ENCODE data around the gene CCDC167. TPM values are rescaled to one million over a fixed set of nuclear protein-coding genes. Genes with fewer than 3 reads are reported as not detected.
"Not testable (repeated sequence)": the region's sequence is repeated elsewhere in the genome, so short reads cannot be mapped to it uniquely, and the experiment has no call there.

Gene CCDC167
- total RNA-seq, 1 donor from 2014 or later = 35.7 TPM

- no peak for DNase-seq
These were observed 8.2 kb upstream of the CCDC167 start for GRCh38 chr6:37507690-37508421.

GRCh38 chr6:37507077-37507476 lies 7.4 kb upstream of the CCDC167 start:
- no peak for DNase-seq

- DNase-seq = no peak
These were observed 6.8 kb upstream of the CCDC167 start for GRCh38 chr6:37506479-37506878.

- DNase-seq = no peak
These were observed 4.3 kb upstream of the CCDC167 start for GRCh38 chr6:37504024-37504423.

GRCh38 chr6:37503309-37503965 lies 3.7 kb upstream of the CCDC167 start:
- no peak for DNase-seq

- DNase-seq = no peak
These were observed 3.1 kb upstream of the CCDC167 start for GRCh38 chr6:37502703-37503291.

GRCh38 chr6:37501632-37502491 lies 2.2 kb upstream of the CCDC167 start:
- no peak for DNase-seq

GRCh38 chr6:37500904-37501303 lies 1.2 kb upstream of the CCDC167 start:
- not testable (repeated sequence) for DNase-seq

- no peak for DNase-seq
These were observed 558 bp upstream of the CCDC167 start for GRCh38 chr6:37500294-37500608.

GRCh38 chr6:37496951-37497885 lies 2.5 kb downstream of the CCDC167 start:
- DNase-seq = no peak

GRCh38 chr6:37495244-37495934 lies 4.3 kb downstream of the CCDC167 start:
- no peak for DNase-seq

- DNase-seq = no peak
These were observed 6.1 kb downstream of the CCDC167 start for GRCh38 chr6:37493661-37493995.

- DNase-seq = no peak
These were observed 6.6 kb downstream of the CCDC167 start for GRCh38 chr6:37492991-37493660.

- DNase-seq = no peak
These were observed 7.3 kb downstream of the CCDC167 start for GRCh38 chr6:37492236-37492972.

- DNase-seq = no peak
These were observed 7.9 kb downstream of the CCDC167 start for GRCh38 chr6:37491830-37492208.

- DNase-seq = no peak
These were observed 8.4 kb downstream of the CCDC167 start for GRCh38 chr6:37491171-37491829.

GRCh38 chr6:37490536-37491170 lies 9.0 kb downstream of the CCDC167 start:
- DNase-seq = no peak

GRCh38 chr6:37489697-37490336 lies 9.9 kb downstream of the CCDC167 start:
- peak; percentile 13 for DNase-seq

GRCh38 chr6:37488476-37488875 lies 11.2 kb downstream of the CCDC167 start:
- no peak for DNase-seq
